ENCODE results near the gene MEA1.

- TF ChIP-seq CTCF (IDR thresholded peaks at IDR 0.05) (no peak), POLR2A (IDR thresholded peaks at IDR 0.05) (no peak)
Observed at GRCh38 chr6:42973926-42974325, 39.8 kb downstream of the MEA1 start.
